Nephron (organoid): ENCODE results near the gene IGIP.

Source experiments
- H3K27ac Mint-ChIP-seq, 3 experiments: 2 replicates each; pipeline ENCODE4 v1.8.0; 2020; ENCODE audit warnings: mixed read lengths in 3 of 3, mild to moderate bottlenecking in 2 of 3, moderate library complexity in 1 of 3
- H3K27me3 Mint-ChIP-seq: 2 replicates; pipeline ENCODE4 v1.8.0; 2021; ENCODE audit warnings: low read depth, mild to moderate bottlenecking, moderate library complexity, mixed read lengths
- H3K36me3 Mint-ChIP-seq: 2 replicates; pipeline ENCODE4 v1.8.0; 2020; ENCODE audit warnings: low read depth, mixed read lengths
- H3K4me1 Mint-ChIP-seq: 2 replicates; pipeline ENCODE4 v1.8.0; 2020; ENCODE audit warnings: mixed read lengths
- H3K4me3 Mint-ChIP-seq, 3 experiments: 2 replicates each; pipeline ENCODE4 v1.8.0; 2020; ENCODE audit warnings: mild to moderate bottlenecking in 3 of 3, mixed read lengths in 3 of 3, moderate library complexity in 2 of 3
- H3K9me3 Mint-ChIP-seq: 2 replicates; pipeline ENCODE4 v1.8.0; 2020; ENCODE audit warnings: mixed read lengths
- CTCF ChIP-seq, 3 experiments: fragments of 200-600 bp; sonication (generic); IDR thresholded peaks; one replicate each; pipeline ENCODE4 v1.5.0; 2021; ENCODE audit warnings: antibody characterized with exemption in 3 of 3; ENCODE audit not compliant: unreplicated experiment in 3 of 3

IGIP gene

DNA sequence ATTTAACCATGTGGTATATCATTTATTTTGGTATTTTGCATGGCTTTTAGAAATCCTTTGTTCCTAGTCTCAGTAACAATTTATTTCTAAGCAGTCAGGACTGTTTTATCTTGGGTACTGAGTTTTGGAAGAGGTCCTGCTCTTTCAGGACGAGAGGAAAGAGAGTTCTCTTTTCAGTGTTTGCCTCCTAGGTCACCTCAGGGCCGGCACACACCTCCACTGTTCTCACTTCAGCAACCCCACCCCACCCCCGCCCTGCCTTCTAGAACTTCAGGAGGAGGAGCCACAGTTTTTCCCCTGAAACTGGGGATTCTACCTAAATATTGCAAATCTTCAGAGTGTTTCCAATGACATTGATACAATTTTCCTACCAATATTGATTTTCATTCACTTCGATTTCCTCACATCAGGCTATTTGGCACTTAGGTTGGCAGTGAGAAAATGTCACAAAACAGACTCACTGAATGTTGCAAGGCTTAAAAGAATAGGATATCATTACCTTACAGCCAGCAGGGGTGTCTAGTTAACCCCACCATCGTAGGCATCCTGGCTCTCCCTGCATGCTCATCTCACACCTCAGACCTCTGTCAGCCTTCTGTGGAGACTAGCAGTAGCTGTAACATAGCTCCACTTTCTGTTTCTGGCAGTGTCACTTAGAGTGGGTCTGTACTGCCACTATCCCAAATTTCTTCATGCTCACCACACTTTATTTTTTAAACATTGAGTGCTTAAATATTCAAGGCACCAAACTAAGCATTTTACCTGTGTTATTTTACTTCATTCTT lies 5.4 kb downstream of the IGIP start:
- Mint-ChIP-seq H3K27me3 (peaks cover 32% of the 10 kb centered on the region), H3K4me1 (no peaks in the 10 kb centered on the region), H3K4me3 (no peak overlapping the region), H3K36me3 (no peaks in the 10 kb centered on the region), H3K9me3 (no peaks in the 10 kb centered on the region), H3K27ac (no peak overlapping the region)
- TF ChIP-seq CTCF (IDR thresholded peaks at IDR 0.05; ENCODE audit: unreplicated experiment in 3 of 3): no peak

GRCh38 chr5:140131967-140132409 lies 6.3 kb downstream of the IGIP start:
- Mint-ChIP-seq H3K4me3 (no peak overlapping the region), H3K4me1 (no peaks in the 10 kb centered on the region), H3K27ac (no peak overlapping the region), H3K9me3 (no peaks in the 10 kb centered on the region), H3K36me3 (no peaks in the 10 kb centered on the region), H3K27me3 (peaks cover 30% of the 10 kb centered on the region)
- no peak for TF ChIP-seq CTCF (IDR thresholded peaks at IDR 0.05; ENCODE audit: unreplicated experiment in 3 of 3)

GRCh38 chr5:140133514-140134167 lies 7.9 kb downstream of the IGIP start:
- no peak overlapping the region for H3K27ac Mint-ChIP-seq
- no peaks in the 10 kb centered on the region for H3K36me3 Mint-ChIP-seq
- H3K4me1 Mint-ChIP-seq: no peaks in the 10 kb centered on the region
- TF ChIP-seq CTCF (IDR thresholded peaks at IDR 0.05; ENCODE audit: unreplicated experiment in 3 of 3): no peak
- H3K4me3 Mint-ChIP-seq: no peak overlapping the region
- peaks cover 35% of the 10 kb centered on the region for H3K27me3 Mint-ChIP-seq
- H3K9me3 Mint-ChIP-seq: no peaks in the 10 kb centered on the region

- no peak overlapping the region for H3K27ac Mint-ChIP-seq
- no peak overlapping the region for H3K4me3 Mint-ChIP-seq
Measured at GRCh38 chr5:140134277-140134935, 8.7 kb downstream of the IGIP start.

DNA sequence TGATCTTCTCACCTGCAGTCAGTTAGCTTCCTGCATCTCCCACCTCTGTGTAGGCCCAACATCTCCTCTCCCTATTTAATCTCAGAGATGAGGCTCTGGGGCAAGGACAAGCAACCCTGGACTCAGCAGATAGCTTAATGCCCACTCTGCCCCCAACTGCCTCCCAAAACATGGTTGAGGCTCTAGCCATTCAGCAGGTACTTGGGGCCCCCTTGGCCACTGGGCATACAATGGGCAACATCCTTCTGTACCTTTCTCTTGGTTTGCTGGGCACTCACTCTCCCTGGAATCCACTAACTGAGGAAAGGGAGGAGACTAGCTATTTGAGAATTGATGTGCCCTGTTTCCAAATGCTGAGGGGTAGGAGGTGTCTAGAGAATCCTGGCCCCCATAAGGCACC lies 9.4 kb downstream of the IGIP start:
- H3K27me3 Mint-ChIP-seq: peaks cover 41% of the 10 kb centered on the region
- no peaks in the 10 kb centered on the region for H3K9me3 Mint-ChIP-seq
- H3K36me3 Mint-ChIP-seq: no peaks in the 10 kb centered on the region
- H3K27ac Mint-ChIP-seq: no peak overlapping the region
- TF ChIP-seq CTCF (IDR thresholded peaks at IDR 0.05; ENCODE audit: unreplicated experiment in 3 of 3): no peak
- H3K4me3 Mint-ChIP-seq: no peak overlapping the region
- no peaks in the 10 kb centered on the region for H3K4me1 Mint-ChIP-seq

More at GRCh38 chr5:140134277-140134935, 8.7 kb downstream of the IGIP start:
- no peaks in the 10 kb centered on the region for H3K9me3 Mint-ChIP-seq
- no peak for TF ChIP-seq CTCF (IDR thresholded peaks at IDR 0.05; ENCODE audit: unreplicated experiment in 3 of 3)
- peaks cover 40% of the 10 kb centered on the region for H3K27me3 Mint-ChIP-seq
- no peaks in the 10 kb centered on the region for H3K4me1 Mint-ChIP-seq
- H3K36me3 Mint-ChIP-seq: no peaks in the 10 kb centered on the region
